ENCODE results near the gene FOXP1. TPM values are rescaled to one million over a fixed set of nuclear protein-coding genes. Genes with fewer than 3 reads are reported as not detected.
A peak's percentile ranks its signal among the peaks of the same experiment; 100 is the strongest.

FOXP1 gene
- total RNA-seq, 1 donor from 2014 or later = 27.3 TPM

DNA sequence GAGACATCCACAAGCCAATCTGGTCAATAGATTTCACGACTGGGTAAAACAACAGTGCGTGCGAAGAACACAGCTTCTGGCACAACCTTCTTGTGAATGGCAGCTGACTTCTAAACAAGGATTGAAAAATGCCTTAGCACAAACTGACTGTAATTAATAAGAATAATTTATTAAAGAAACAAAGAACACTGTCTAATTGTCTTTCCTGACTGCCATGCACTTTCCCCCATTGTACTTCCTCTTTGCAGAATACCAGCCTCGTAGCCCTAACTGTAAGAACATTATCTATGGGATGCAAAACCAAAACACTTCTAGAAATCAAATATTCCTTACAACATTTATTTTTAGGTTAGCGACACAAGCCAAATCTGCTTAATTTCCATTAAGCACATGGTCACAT, 6.5 kb downstream of the FOXP1 start:
- H3K79me2 ChIP-seq (ENCODE audit: low read depth) = peaks cover 26% of the 10 kb centered on the region
- H3K4me2 ChIP-seq = no peak overlapping the region
- peaks cover 33% of the 10 kb centered on the region for H3K4me1 ChIP-seq
- H3K9me3 Mint-ChIP-seq = no peaks in the 10 kb centered on the region
- H3K4me3 ChIP-seq = no peak overlapping the region
- H3K27me3 ChIP-seq = peaks cover 14% of the 10 kb centered on the region
- TF ChIP-seq EZH2phosphoT487 (IDR thresholded peaks at IDR 0.05) (no peak), EZH2 (IDR thresholded peaks at IDR 0.05) (no peak), CTCF (IDR thresholded peaks at IDR 0.05) (no peak)
- H3K36me3 ChIP-seq = no peaks in the 10 kb centered on the region
- no peak overlapping the region for H3K9ac ChIP-seq
- peaks cover 41% of the 10 kb centered on the region for H3K4me1 Mint-ChIP-seq
- H3K4me3 Mint-ChIP-seq = no peak overlapping the region
- H3K27ac Mint-ChIP-seq = no peak overlapping the region
- peaks cover 70% of the 10 kb centered on the region for H4K20me1 ChIP-seq (ENCODE audit: low read depth)
- H3K9me3 ChIP-seq (ENCODE audit: low read depth) = no peaks in the 10 kb centered on the region
- no peaks in the 10 kb centered on the region for H3F3A ChIP-seq (ENCODE audit: low read depth)
- H3K27ac ChIP-seq = no peak overlapping the region
- peaks cover 2% of the 10 kb centered on the region for H3K27me3 Mint-ChIP-seq (ENCODE audit: insufficient read depth, low read depth)
- peaks cover 11% of the 10 kb centered on the region for H3K36me3 Mint-ChIP-seq
- no peak for DNase-seq (ENCODE audit: low spot score)
- H2AFZ ChIP-seq (replicated peaks) = no peak overlapping the region

GRCh38 chr3:71575433-71575832, 8.1 kb downstream of the FOXP1 start:
- H3K9me3 ChIP-seq (ENCODE audit: low read depth) = no peaks in the 10 kb centered on the region
- no peaks in the 10 kb centered on the region for H3K27me3 Mint-ChIP-seq (ENCODE audit: insufficient read depth, low read depth)
- TF ChIP-seq EZH2phosphoT487 (IDR thresholded peaks at IDR 0.05) = no peak
- no peak for TF ChIP-seq CTCF (IDR thresholded peaks at IDR 0.05)
- TF ChIP-seq EZH2 (IDR thresholded peaks at IDR 0.05) = no peak
- peaks cover 18% of the 10 kb centered on the region for H3K36me3 Mint-ChIP-seq
- H3K4me2 ChIP-seq = no peak overlapping the region
- no peak for DNase-seq (ENCODE audit: low spot score)
- peaks cover 14% of the 10 kb centered on the region for H3K79me2 ChIP-seq (ENCODE audit: low read depth)
- H3K36me3 ChIP-seq = no peaks in the 10 kb centered on the region
- no peak overlapping the region for H3K4me3 Mint-ChIP-seq
- H2AFZ ChIP-seq (replicated peaks) = no peak overlapping the region
- peaks cover 61% of the 10 kb centered on the region for H4K20me1 ChIP-seq (ENCODE audit: low read depth)
- H3K4me1 ChIP-seq = peaks cover 28% of the 10 kb centered on the region
- H3K4me1 Mint-ChIP-seq = peaks cover 33% of the 10 kb centered on the region
- H3K27ac ChIP-seq = no peak overlapping the region
- H3K9me3 Mint-ChIP-seq = no peaks in the 10 kb centered on the region
- no peak overlapping the region for H3K9ac ChIP-seq
- H3K27ac Mint-ChIP-seq = no peak overlapping the region
- H3K27me3 ChIP-seq = peaks cover 2% of the 10 kb centered on the region
- H3F3A ChIP-seq (ENCODE audit: low read depth) = no peaks in the 10 kb centered on the region
- no peak overlapping the region for H3K4me3 ChIP-seq

DNA sequence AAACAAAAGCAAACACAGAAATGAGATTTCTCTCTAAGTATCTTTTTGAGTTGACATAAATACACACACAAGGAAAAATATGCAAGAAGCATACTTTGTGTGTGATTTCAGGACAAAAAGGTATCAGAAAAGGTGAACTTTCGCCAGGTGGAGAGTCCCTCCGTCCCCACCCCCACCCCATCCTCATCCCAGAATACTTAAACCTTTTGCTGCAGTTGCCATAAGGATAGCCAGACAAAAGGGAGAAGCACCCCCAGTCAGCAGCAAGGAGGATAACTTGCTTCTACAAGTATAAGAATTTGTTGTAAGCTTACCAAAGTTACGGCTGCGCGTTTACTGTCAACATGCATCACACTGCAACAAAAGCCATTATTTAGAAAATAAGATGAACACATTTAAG, 10.3 kb downstream of the FOXP1 start:
- no peak overlapping the region for H3K27ac Mint-ChIP-seq
- H3F3A ChIP-seq (ENCODE audit: low read depth) = no peaks in the 10 kb centered on the region
- H3K27me3 Mint-ChIP-seq (ENCODE audit: insufficient read depth, low read depth) = no peaks in the 10 kb centered on the region
- TF ChIP-seq CTCF (IDR thresholded peaks at IDR 0.05) = no peak
- TF ChIP-seq EZH2phosphoT487 (IDR thresholded peaks at IDR 0.05) = no peak
- TF ChIP-seq EZH2 (IDR thresholded peaks at IDR 0.05) = no peak
- H3K4me2 ChIP-seq = no peak overlapping the region
- H4K20me1 ChIP-seq (ENCODE audit: low read depth) = peaks cover 45% of the 10 kb centered on the region
- H3K4me3 ChIP-seq = no peak overlapping the region
- no peaks in the 10 kb centered on the region for H3K36me3 ChIP-seq
- peaks cover 19% of the 10 kb centered on the region for H3K4me1 ChIP-seq
- H3K36me3 Mint-ChIP-seq = peaks cover 21% of the 10 kb centered on the region
- no peak overlapping the region for H3K4me3 Mint-ChIP-seq
- DNase-seq (ENCODE audit: low spot score) = peak; percentile 9
- H3K9me3 Mint-ChIP-seq = no peaks in the 10 kb centered on the region
- H3K27me3 ChIP-seq = no peaks in the 10 kb centered on the region
- H3K4me1 Mint-ChIP-seq = peaks cover 16% of the 10 kb centered on the region
- no peak overlapping the region for H3K27ac ChIP-seq
- no peak overlapping the region for H2AFZ ChIP-seq (replicated peaks)
- H3K9ac ChIP-seq = no peak overlapping the region
- H3K79me2 ChIP-seq (ENCODE audit: low read depth) = peaks cover 5% of the 10 kb centered on the region
- no peaks in the 10 kb centered on the region for H3K9me3 ChIP-seq (ENCODE audit: low read depth)

All from neural progenitor cell (in vitro differentiated cells).